GM19328 (cell line): ENCODE data around the gene MAGEA4.

Experiments used
- ATAC-seq: cut with Tn5 transposase; IDR thresholded peaks from one replicate; pipeline ENCODE4 v1.9.1; 2021; ENCODE audit warnings: mild to moderate bottlenecking, moderate library complexity; ENCODE audit not compliant: unreplicated experiment

The MAGEA4 gene

DNA sequence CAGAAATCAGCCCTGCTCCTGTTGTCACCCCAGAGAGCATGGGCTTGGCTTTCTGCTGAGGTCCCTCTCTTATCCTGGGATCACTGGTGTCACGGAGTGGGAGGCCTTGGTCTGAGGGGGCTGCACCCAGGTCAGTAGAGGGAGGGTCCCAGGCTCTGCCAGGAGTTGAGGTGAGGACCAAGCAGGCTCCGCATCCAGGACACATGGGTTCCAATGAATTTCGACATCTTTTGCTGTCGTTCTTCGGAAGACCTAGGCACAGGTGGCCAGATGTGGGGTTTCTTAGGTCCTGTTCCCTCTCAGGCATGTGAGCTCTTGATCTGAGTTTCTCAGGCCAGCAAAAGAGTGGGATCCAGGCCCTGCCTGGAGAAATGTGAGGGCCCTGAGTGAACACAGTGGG lies 10.0 kb downstream of the MAGEA4 start:
- no peak for ATAC-seq

DNA sequence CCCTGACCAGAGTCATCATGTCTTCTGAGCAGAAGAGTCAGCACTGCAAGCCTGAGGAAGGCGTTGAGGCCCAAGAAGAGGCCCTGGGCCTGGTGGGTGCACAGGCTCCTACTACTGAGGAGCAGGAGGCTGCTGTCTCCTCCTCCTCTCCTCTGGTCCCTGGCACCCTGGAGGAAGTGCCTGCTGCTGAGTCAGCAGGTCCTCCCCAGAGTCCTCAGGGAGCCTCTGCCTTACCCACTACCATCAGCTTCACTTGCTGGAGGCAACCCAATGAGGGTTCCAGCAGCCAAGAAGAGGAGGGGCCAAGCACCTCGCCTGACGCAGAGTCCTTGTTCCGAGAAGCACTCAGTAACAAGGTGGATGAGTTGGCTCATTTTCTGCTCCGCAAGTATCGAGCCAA lies 11.0 kb downstream of the MAGEA4 start:
- ATAC-seq, result no peak

DNA sequence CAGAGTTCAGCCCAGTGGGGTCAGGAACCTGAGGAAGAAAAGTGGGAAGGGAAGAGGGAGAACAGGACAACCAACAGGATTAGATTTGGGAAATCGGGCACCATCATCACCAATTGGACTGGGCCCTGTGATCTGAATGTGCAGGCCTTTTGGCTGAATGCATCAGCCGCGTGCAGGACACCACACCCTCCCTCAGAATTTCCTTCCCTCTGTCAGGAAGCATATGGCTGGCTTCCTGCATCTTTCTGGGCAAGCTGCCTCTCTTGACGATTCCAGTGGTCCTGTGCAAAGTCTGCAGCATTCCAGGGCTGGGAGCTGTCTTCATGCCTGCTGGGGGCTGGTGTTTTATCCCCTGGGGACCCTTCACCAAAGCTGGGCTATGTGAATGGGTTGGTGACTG lies 16.4 kb downstream of the MAGEA4 start:
- ATAC-seq, result no peak

DNA sequence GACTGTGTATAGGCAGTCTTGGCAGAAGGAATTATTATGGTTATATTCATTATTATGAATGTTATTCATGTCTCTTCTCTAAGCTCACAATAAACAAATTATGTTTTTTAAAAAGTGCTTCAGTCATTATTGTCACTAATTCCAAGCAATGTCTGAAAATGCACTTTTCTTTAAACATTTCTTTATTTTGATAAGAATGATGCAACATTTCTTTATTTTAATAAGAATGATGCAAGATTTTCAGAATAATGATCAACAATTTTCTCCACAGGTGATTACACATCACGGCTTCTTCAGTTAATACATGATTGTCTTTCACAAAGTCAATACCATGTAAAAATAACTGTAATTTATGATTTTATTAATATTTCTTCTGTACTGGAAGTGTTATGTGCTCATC lies 22.7 kb downstream of the MAGEA4 start:
- ATAC-seq, result no peak

DNA sequence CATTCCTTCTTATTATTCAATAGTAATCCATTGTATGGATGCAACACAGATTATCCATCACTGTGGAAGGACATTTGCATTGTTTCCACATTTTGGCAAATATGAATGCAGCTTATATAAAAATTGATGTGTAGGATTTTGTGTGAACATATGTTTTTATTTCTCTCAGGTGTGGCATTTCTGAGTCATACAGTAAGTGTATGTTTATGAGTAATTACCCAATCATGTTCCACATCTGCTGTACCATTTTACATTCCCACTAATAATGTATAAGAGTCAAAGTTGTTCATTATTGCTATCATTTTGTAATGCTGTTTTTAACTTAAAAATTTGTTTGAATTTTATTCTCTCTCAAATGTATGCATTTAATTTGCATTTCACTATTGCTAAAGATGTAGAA lies 25.5 kb downstream of the MAGEA4 start:
- ATAC-seq, result no peak

DNA sequence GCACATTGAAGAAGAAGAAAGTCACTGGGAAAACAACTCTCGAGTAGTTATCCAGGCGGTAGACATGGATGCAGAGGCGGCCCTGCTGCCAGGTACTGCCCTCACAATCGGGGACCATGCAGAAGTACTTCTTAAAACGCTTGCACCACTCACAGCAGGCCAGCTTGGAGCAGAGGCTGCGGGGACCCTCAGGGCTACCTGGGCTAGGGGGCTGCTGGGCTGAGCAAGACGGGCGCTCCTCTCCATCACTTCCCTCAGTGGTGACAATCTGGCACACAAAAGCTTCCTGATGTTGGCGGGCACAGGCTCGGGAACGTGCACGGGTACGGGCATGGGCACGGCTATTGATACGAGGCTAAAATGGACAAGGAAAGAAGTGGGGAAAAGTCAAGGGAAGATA lies 42.0 kb downstream of the MAGEA4 start:
- ATAC-seq, result no peak

DNA sequence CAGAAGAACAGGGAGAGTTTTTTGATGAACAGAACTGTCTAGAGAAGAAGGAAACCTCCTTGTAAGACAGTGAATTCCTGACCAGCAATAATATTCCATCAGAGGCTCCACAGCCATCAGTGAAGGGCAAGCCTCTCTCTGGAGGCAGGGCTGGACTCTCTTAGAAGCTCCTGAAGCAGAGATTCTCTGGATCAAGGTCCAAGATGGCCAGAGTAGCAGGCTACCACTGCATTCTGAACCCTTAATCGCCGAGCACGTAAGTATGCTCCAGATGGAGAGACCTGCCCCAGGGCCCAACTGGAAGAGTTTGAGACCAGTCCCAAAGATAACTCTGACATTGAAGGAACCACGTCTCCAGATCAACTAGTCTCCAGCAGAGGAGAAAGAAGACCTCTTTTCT lies 45.4 kb downstream of the MAGEA4 start:
- no peak for ATAC-seq

DNA sequence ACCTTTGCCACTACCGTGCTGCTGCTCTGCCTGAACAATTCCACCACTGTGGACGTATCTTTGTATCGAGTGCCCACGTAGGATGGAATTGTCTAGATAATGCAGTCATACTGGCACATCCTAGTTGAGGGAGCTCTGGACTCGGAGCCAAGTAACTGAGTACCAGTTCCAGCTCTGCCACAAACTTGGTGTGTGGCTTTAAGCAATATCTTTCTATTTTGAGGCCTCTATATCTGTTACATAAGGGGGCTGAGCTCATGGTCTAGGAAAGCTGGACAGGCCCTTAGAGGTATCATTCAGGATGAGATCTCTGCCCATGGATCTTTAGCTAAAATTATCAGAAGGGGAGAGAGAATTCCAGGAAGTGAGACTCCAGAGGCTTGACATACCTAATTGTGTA lies 49.3 kb downstream of the MAGEA4 start:
- no peak for ATAC-seq

DNA sequence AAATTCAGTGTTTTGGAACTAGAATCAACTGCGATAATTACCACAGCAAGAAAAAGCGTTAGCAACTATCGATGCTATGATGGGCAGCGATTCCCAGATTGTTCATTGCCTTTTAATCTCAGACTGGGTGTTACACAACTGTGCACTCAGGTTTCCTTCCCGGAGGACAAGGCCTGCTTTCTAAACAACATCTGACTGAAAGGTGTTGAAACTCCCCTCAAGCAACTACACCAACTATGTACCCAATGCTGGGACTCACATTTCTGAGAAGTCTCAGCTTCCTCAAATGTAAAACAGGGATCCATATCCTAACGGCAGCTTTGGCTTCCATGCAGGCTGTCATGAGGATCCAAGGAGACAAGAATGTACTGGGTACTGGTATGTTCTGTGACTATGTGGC lies 53.5 kb downstream of the MAGEA4 start:
- ATAC-seq, result no peak

DNA sequence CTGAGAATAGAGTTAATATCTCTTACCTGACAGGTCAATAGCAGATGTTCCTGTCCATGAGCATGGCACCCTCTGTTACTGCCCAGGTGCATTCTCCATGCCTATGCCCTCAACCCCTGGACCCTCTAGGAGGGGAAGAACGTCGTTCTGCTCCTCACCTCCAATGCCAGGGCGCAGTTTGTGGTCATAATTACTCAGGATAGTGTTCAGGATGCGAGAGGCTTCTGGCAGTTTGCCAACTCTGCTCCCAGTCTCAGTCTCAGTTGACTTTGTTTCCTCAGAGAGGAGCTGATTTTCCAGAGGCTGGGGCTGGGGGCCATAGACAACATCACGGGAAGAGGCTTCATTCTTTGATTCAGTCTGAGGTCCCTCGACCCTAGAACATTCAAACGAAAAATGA lies 57.3 kb downstream of the MAGEA4 start:
- no peak for ATAC-seq

DNA sequence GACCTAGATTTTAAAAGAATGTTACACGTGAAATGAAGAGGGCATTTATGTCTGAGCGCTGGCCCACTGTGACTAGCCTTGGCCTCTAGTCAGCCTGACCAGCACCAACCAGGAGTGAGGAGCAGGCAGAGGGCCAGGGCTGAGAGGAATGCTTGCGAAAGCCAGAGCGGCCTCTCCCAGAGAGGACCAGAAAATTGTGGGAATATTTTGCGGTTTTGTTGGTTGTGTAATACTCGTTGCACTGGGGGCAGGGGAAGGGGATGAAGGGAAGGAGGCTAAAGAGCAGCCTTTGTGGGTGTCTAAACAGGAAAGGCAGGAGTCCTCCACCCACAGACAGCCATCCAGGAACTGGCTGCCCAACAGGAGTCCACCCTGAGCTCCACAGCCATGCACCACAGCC lies 58.0 kb downstream of the MAGEA4 start:
- ATAC-seq, result no peak

DNA sequence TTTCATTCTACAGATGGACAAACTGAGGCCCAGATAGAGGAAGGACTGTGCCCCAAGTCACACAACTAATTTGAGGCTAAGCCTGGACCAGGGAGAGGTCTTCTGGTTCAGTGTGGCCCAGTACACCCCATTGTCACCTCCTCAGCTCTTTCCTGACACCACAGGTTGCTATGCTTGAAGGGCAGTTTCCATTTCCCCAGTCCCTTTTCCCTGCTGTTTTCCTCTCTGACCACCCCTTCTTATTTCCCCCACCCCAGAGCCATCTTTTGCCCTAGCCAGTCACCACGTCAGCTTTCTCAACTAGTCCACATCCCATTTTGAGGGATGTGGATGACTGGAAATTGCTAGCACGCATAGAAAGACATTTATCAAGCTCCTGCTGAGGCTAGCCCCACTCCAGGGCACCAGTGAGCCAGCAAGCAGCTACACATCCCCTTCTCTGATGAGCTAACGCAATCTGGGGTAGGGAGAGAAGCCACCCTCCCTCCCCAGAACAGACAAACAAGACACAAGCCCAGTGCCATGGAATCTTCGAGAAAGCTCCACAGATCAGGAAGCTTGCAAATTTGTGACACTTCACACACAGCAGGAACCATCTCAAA lies 60.5 kb downstream of the MAGEA4 start:
- ATAC-seq, result no peak

DNA sequence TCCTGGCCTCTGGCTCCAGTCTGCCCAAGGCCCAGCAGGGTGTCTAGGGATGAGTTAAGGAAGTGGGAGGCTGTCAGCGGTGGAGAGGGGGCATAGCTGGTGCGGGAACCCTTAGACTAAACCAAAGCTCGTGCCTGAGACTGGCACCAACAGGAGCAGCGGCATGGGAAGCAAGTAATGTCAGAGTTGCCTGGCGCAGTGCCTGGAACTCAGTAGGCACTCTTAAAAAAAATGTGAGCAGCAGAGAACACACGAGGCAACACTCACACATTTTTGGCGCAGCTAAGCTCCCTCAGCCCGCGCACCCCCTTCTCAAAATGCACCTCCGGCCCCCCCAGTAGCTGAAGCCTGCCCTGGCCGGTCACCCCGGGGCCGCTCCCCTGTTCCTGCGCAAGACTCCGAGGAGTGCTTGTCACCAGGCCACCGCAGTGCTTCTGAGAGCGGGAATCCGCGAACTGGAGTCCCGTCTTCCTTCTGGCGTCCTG lies 61.2 kb downstream of the MAGEA4 start:
- no peak for ATAC-seq
